DND-41 (cell line): ENCODE data around the gene GPRC5D.

Source experiments
- ATAC-seq: fragments of 200-7000 bp; cut with Tn5 transposase; 3 replicates; pipeline ENCODE4 v1.9.1; 2021; ENCODE audit warnings: low read depth; ENCODE audit not compliant: insufficient read depth
- DNase-seq: peaks from one replicate; pipeline ENCODE4 v3.0.0-alpha.2; 2020
- H2AFZ ChIP-seq: 2 replicates; pipeline ENCODE4 v1.6.0; 2012; ENCODE audit warnings: low read depth, low read length
- H3K27ac ChIP-seq: 2 replicates; pipeline ENCODE4 v1.5.1; 2012; ENCODE audit warnings: low read length, inconsistent platforms
- H3K27me3 ChIP-seq: fragments of 200-600 bp; sonication (generic); 2 replicates; pipeline ENCODE4 v1.6.0; 2012; ENCODE audit warnings: low read length, mild to moderate bottlenecking, inconsistent platforms; ENCODE audit not compliant: insufficient read depth, poor library complexity
- H3K36me3 ChIP-seq: 2 replicates; pipeline ENCODE4 v1.5.1; 2012; ENCODE audit warnings: low read length, inconsistent platforms; ENCODE audit not compliant: insufficient read depth
- H3K4me1 ChIP-seq: 2 replicates; pipeline ENCODE4 v1.5.1; 2012; ENCODE audit warnings: mild to moderate bottlenecking, low read length; ENCODE audit not compliant: insufficient read depth
- H3K4me2 ChIP-seq: 2 replicates; pipeline ENCODE4 v1.6.0; 2012; ENCODE audit warnings: mild to moderate bottlenecking, moderate library complexity, low read length, inconsistent platforms; ENCODE audit not compliant: insufficient read depth
- H3K4me3 ChIP-seq, 2 experiments: fragments of 200-600 bp in 1 of 2; shearing (Covaris generic) in 1 of 2; 2 replicates each; pipeline ENCODE4 v1.5.1; 2012 to 2016; ENCODE audit warnings: inconsistent platforms in 2 of 2, low read length in 2 of 2, mild to moderate bottlenecking in 2 of 2, low read depth in 1 of 2, moderate library complexity in 1 of 2
- H3K79me2 ChIP-seq: 2 replicates; pipeline ENCODE4 v1.6.0; 2012; ENCODE audit warnings: low read length, inconsistent platforms; ENCODE audit not compliant: insufficient read depth
- H3K9ac ChIP-seq: 2 replicates; pipeline ENCODE4 v1.6.0; 2012; ENCODE audit warnings: low read depth, mild to moderate bottlenecking, inconsistent platforms, low read length, moderate library complexity
- H3K9me3 ChIP-seq: 2 replicates; pipeline ENCODE4 v1.5.1; 2012; ENCODE audit warnings: low read length, moderate library complexity, mild to moderate bottlenecking, inconsistent platforms; ENCODE audit not compliant: insufficient read depth, severe bottlenecking
- H4K20me1 ChIP-seq: 2 replicates; pipeline ENCODE4 v1.6.0; 2012; ENCODE audit warnings: low read length; ENCODE audit not compliant: insufficient read depth
- CTCF ChIP-seq: IDR thresholded peaks from 2 replicates; pipeline ENCODE4 v1.5.1; 2012; ENCODE audit warnings: borderline replicate concordance, low read length, moderate library complexity, mild to moderate bottlenecking; ENCODE audit not compliant: poor library complexity, severe bottlenecking; ENCODE audit errors: extremely low read depth
- EZH2 ChIP-seq: IDR thresholded peaks from 3 replicates; pipeline ENCODE4 v1.6.1; 2012; ENCODE audit warnings: borderline replicate concordance, low read depth, mild to moderate bottlenecking, moderate library complexity, low read length, inconsistent platforms; ENCODE audit not compliant: severe bottlenecking

GPRC5D gene

GRCh38 chr12:13000616-13000924, 48.6 kb upstream of the GPRC5D start:
- ATAC-seq (no peak), DNase-seq (no peak)
- TF ChIP-seq CTCF (no peak), EZH2 (no peak)
- no peaks in the 10 kb centered on the region for H3K36me3 ChIP-seq
- peaks cover 2% of the 10 kb centered on the region for H3K27me3 ChIP-seq
- H3K9me3 ChIP-seq = no peaks in the 10 kb centered on the region
- H3K79me2 ChIP-seq = no peaks in the 10 kb centered on the region
- H3K27ac ChIP-seq = no peak overlapping the region
- no peak overlapping the region for H3K4me3 ChIP-seq
- no peaks in the 10 kb centered on the region for H3K4me1 ChIP-seq
- no peaks in the 10 kb centered on the region for H4K20me1 ChIP-seq
- H3K4me2 ChIP-seq = no peak overlapping the region
- H2AFZ ChIP-seq = no peak overlapping the region
- H3K9ac ChIP-seq = no peak overlapping the region

GRCh38 chr12:12999959-13000615, 48.1 kb upstream of the GPRC5D start, which contains the start of gene HEBP1:
TSS of gene HEBP1 (minus strand) at chr12:13000265. CDS start at chr12:13000114, 151 bp downstream.
- H3K4me3 ChIP-seq = no peak within 1 kb of the TSS
- H4K20me1 ChIP-seq = no peaks in the 10 kb centered on the region
- no peaks in the 10 kb centered on the region for H3K36me3 ChIP-seq
- TF ChIP-seq EZH2 = no peak
- TF ChIP-seq CTCF = no peak
- H3K27ac ChIP-seq = no peak within 1 kb of the TSS
- H3K9ac ChIP-seq = no peak within 1 kb of the TSS
- peaks cover 3% of the 10 kb centered on the region for H3K27me3 ChIP-seq
- no peaks in the 10 kb centered on the region for H3K79me2 ChIP-seq
- no peak within 1 kb of the TSS for H2AFZ ChIP-seq
- H3K4me1 ChIP-seq = no peaks in the 10 kb centered on the region
- ATAC-seq (peak; percentile 31; the same call in 1 of the 3 replicates), DNase-seq (no peak)
- H3K9me3 ChIP-seq = no peaks in the 10 kb centered on the region
- H3K4me2 ChIP-seq = no peak within 1 kb of the TSS

GRCh38 chr12:12999271-12999958, 47.4 kb upstream of the GPRC5D start:
- TF ChIP-seq CTCF (no peak), EZH2 (no peak)
- H4K20me1 ChIP-seq = no peaks in the 10 kb centered on the region
- DNase-seq (no peak), ATAC-seq (no peak)
- no peaks in the 10 kb centered on the region for H3K36me3 ChIP-seq
- H3K4me2 ChIP-seq = no peak overlapping the region
- H3K4me1 ChIP-seq = no peaks in the 10 kb centered on the region
- H3K9ac ChIP-seq = no peak overlapping the region
- H3K27ac ChIP-seq = no peak overlapping the region
- no peaks in the 10 kb centered on the region for H3K79me2 ChIP-seq
- no peaks in the 10 kb centered on the region for H3K9me3 ChIP-seq
- no peak overlapping the region for H2AFZ ChIP-seq
- H3K27me3 ChIP-seq = peaks cover 5% of the 10 kb centered on the region
- no peak overlapping the region for H3K4me3 ChIP-seq
